Ectodermal cell (in vitro differentiated cells): Measurements from ENCODE around the gene NET1.

Experiments
- H3K27ac ChIP-seq: 2 replicates; pipeline ENCODE4 v1.7.0; 2013; ENCODE audit warnings: mild to moderate bottlenecking, low read depth, low read length; ENCODE audit not compliant: insufficient read depth, poor library complexity, severe bottlenecking
- H3K27me3 ChIP-seq: 2 replicates; pipeline ENCODE4 v1.7.0; 2013; ENCODE audit warnings: mild to moderate bottlenecking, low read length; ENCODE audit not compliant: insufficient read depth, control insufficient read depth, poor library complexity, severe bottlenecking
- H3K36me3 ChIP-seq: one replicate; pipeline ENCODE4 v1.7.0; 2013; ENCODE audit warnings: low read length; ENCODE audit not compliant: control insufficient read depth, insufficient read depth
- H3K4me1 ChIP-seq: one replicate; pipeline ENCODE4 v1.7.0; 2013; ENCODE audit warnings: low read length; ENCODE audit not compliant: control insufficient read depth, insufficient read depth
- H3K4me3 ChIP-seq: 2 replicates; pipeline ENCODE4 v1.7.0; 2013; ENCODE audit warnings: low read depth, low read length, control low read depth; ENCODE audit not compliant: insufficient read depth
- H3K9me3 ChIP-seq: 2 replicates; pipeline ENCODE4 v1.7.0; 2013; ENCODE audit warnings: mild to moderate bottlenecking, low read length, moderate library complexity; ENCODE audit not compliant: control insufficient read depth
- WGBS, 2 experiments: methylation state at CpG; one replicate each; pipeline ENCODE4 v1.1.7; 2013; ENCODE audit warnings: missing lambda C conversion rate in 2 of 2; 5-methylcytosine and 5-hydroxymethylcytosine counted together

NET1 gene

DNA sequence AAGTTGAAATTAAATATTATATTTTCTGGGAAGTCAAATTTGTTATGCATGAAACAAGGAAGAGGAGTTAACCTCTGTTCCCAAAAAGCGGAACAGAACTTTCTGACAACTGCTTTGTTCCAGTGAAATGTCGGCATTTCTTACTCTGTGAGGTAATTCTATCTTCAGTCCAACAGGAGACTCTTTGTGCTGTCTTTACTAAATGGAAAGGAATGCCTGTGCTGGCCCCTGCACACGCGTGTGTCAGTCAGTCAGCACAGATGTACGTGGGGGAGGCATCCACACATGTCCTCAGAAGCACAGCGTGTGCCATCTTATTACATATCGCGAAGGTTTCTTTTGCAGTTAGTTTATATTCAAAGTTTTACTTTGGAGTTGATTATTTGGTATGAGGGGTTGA, 37.5 kb downstream of the NET1 start:
- peaks cover 25% of the 10 kb centered on the region for H3K36me3 ChIP-seq
- no peaks in the 10 kb centered on the region for H3K27me3 ChIP-seq
- WGBS, 2 experiments, result 83 to 87% methylated on average over 8 of the region's 8 CpGs
- peak overlapping the region; percentile 9 for H3K27ac ChIP-seq
- H3K4me3 ChIP-seq, result no peak overlapping the region
- no peaks in the 10 kb centered on the region for H3K9me3 ChIP-seq
- peaks cover 8% of the 10 kb centered on the region for H3K4me1 ChIP-seq

DNA sequence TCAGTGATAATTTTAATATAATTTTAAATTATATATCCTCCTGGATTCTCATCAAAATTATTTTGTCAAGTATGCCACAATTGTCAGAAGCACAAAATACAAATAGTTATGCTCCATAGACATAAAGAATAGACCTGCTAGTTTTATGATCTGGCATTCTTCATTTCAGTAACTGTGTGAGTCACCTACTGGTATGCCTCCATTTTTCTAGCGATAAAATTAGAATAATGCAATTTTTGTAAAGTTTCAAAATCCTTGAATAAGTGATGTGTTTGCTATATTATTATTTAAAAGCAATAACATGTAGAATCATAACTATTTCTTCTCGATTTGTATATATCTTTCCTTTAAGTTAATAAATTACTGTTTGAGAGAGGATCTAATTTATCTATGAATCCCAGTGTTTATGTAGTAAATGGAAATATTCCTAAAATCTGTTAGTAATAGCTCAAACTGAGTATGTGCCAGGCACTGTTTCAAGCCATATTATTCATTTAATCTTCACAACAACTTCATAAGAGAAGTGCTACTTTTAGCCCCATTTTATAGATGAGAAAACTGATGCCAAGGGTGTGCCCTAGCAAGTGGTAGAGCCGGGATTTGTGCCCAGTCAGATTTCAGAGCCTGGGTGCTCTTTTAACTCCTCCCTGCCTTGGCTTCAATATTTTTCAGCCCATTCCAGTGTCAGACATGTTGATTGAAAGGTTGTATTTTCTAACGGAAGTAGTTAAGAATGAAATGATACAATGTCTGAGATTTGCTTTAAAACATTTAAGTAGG, 38.4 kb downstream of the NET1 start:
- H3K4me3 ChIP-seq, result no peak overlapping the region
- 96 to 100% methylated on average over 2 to 3 of the region's 4 CpGs for WGBS, 2 experiments
- peaks cover 8% of the 10 kb centered on the region for H3K4me1 ChIP-seq
- H3K27me3 ChIP-seq, result no peaks in the 10 kb centered on the region
- no peak overlapping the region for H3K27ac ChIP-seq
- H3K9me3 ChIP-seq, result no peaks in the 10 kb centered on the region
- H3K36me3 ChIP-seq, result peaks cover 34% of the 10 kb centered on the region

DNA sequence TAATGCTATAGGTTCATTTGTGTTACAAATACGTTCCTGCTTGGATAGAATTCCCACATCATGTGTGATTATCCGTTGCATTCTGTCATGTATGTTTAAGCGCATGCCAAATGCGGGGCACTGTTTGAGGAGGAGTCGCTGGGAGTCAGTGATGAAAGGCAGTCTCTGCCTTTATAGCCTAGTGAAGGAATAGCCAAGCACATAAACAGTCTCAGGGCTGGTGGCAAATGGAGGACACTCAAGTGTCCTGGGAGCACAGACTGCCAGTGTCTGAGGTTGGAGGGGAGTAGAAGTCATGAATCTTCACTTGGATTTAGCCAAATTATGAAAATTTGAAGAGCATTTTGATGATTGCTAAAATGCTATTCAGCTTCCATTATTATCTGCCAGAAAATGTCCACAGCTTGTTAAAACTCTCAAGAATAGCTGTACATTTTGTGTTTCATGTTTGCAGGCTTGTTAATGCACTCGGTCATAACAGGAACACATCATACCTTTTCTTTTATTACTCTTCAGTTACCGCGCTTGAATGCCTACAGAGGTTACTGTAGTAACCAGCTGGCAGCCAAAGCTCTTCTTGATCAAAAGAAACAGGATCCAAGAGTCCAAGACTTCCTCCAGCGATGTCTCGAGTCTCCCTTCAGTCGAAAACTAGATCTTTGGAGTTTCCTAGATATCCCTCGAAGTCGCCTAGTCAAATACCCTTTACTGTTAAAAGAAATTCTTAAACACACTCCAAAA, 41.6 kb downstream of the NET1 start:
- Histone ChIP-seq H3K4me1 (peaks cover 4% of the 10 kb centered on the region), H3K27me3 (no peaks in the 10 kb centered on the region), H3K27ac (no peak overlapping the region), H3K36me3 (peaks cover 58% of the 10 kb centered on the region), H3K9me3 (no peaks in the 10 kb centered on the region), H3K4me3 (no peak overlapping the region)
- WGBS, 2 experiments, result 91 to 93% methylated on average over 13 of the region's 13 CpGs

DNA sequence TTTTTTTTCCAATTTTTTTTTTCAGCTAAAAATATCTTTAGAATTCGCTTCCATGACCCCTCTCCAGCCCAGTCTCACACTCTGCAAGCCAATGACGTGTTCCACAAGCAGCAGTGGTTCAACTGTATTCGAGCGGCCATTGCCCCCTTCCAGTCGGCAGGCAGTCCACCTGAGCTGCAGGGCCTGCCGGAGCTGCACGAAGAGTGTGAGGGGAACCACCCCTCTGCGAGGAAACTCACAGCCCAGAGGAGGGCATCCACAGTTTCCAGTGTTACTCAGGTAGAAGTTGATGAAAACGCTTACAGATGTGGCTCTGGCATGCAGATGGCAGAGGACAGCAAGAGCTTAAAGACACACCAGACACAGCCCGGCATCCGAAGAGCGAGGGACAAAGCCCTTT, 44.2 kb downstream of the NET1 start:
- H3K4me1 ChIP-seq, result no peaks in the 10 kb centered on the region
- H3K4me3 ChIP-seq, result no peak overlapping the region
- 97 to 98% methylated on average over 12 of the region's 12 CpGs for WGBS, 2 experiments
- no peak overlapping the region for H3K27ac ChIP-seq
- no peaks in the 10 kb centered on the region for H3K9me3 ChIP-seq
- peaks cover 74% of the 10 kb centered on the region for H3K36me3 ChIP-seq
- no peaks in the 10 kb centered on the region for H3K27me3 ChIP-seq

DNA sequence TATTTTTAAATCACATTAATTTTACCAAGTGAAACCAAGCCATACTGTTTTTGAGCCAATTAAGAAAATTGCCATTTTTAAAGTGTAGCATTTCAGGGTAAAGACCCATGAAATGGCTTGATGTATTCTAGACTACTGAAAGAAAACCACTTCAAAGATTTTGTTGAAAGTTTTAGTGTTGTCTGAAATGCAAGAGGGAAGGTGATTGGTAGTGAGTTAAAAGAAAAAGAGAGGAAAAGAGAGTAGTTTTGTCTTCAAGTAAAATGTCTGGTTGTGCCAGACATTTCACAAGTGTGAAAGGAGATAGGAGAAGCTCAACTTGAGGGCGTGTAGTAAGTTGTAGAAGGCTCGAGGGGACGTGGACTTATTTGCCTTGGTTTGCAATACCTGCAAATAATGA, 45.4 kb downstream of the NET1 start:
- Histone ChIP-seq H3K27me3 (no peaks in the 10 kb centered on the region), H3K27ac (no peak overlapping the region), H3K9me3 (no peaks in the 10 kb centered on the region), H3K36me3 (peaks cover 68% of the 10 kb centered on the region), H3K4me3 (no peak overlapping the region), H3K4me1 (no peaks in the 10 kb centered on the region)
- WGBS, 2 experiments, result 96 to 97% methylated on average over 3 of the region's 3 CpGs

DNA sequence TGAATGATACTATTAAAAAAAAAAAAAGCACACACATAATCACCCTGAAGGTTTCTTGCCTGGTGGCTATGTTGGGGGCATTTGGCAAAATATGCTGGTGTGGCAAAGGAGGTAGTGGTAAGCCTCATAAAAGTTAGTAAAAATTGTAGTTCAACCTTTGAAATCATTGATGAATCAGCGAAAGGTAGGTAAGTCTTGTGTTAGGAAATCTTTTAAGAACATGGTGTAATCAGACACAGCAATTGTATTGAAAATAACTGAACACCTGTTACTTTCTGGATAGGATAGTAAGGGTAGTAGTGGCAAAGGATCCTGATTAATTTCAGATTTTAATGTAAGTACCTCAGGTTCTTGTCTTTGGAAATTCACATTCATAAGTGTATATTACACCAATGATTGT, 46.1 kb downstream of the NET1 start:
- no peaks in the 10 kb centered on the region for H3K9me3 ChIP-seq
- H3K27me3 ChIP-seq, result no peaks in the 10 kb centered on the region
- H3K4me1 ChIP-seq, result no peaks in the 10 kb centered on the region
- no peak overlapping the region for H3K4me3 ChIP-seq
- H3K27ac ChIP-seq, result no peak overlapping the region
- WGBS, 2 experiments, result 90 to 94% methylated on average over 1 of the region's 1 CpG
- peaks cover 63% of the 10 kb centered on the region for H3K36me3 ChIP-seq

DNA sequence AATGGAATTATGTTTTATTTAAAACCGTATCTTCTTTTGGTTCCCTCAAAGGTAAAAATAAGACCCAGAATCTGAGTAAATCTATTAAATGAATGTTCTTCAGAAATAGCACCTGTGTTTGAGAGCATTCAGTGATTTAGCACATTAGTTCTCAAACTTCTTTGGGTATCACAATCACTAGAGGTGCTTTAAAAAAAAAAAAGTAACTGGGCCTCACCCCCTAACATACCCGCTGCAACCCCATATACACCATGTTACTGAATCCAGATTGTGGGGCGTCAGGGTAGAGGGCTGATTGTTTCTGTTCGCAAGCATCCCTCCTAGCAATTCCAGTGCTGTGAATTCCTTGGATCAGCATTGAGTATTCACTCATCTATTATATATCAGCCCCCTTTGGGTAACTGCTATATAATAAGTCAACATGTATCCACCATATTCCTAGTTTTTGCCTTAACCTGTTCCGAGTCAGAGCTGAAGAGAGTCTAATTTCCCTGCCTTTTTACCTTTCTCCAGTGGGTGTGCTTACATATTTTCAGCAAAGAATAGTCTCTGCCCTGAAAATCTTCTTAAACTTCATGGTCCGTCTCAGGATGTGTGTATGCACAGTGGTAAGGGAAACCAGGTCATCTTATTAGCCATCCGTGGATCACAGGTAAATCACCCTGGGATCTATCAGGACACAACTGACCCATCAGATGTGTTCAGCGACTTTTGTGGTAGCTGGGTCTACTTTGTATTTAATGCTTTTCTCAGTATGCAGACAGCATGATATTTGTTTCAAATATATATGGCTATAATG, 46.8 kb downstream of the NET1 start:
- Histone ChIP-seq H3K36me3 (peaks cover 56% of the 10 kb centered on the region), H3K9me3 (no peaks in the 10 kb centered on the region), H3K27me3 (no peaks in the 10 kb centered on the region), H3K4me3 (no peak overlapping the region), H3K27ac (no peak overlapping the region), H3K4me1 (no peaks in the 10 kb centered on the region)
- WGBS, 2 experiments, result 90 to 97% methylated on average over 7 to 8 of the region's 8 CpGs

DNA sequence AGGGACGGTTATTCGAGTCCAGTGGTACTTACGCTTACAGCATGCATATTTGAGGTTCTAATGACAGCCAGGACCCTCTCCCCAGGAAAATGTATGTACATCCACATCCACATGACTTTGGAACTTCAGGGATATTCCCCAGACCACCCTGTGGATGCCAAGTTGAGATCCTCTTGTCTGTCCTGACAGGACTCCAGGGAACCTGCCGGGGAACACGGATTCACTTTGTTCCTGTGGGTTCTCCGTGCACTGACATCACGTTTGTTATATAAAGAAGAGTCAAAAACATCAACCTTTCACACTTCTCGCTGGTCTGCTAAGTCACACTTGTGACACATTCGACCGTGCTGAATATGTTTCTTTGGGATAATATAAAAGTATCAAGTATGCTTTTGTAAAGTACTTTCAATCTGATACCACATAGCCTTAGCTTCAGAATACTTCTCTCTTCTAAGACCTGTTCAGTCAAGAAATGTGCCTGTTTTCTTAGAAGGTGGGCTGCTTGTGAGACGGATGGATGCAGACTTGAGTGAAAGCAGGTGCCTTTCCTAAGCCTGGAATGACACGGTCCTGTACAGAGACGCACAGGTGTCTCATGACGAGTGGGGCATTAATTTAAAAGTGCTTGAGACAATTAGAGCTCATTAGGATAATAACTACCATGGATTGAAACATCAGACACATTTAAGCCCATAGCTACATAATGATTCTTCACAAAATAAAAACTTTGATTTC, 48.3 kb downstream of the NET1 start:
- H3K27me3 ChIP-seq, result no peaks in the 10 kb centered on the region
- WGBS, 2 experiments, result 90 to 93% methylated on average over 11 to 13 of the region's 14 CpGs
- no peaks in the 10 kb centered on the region for H3K4me1 ChIP-seq
- peaks cover 41% of the 10 kb centered on the region for H3K36me3 ChIP-seq
- no peaks in the 10 kb centered on the region for H3K9me3 ChIP-seq
- no peak overlapping the region for H3K27ac ChIP-seq
- H3K4me3 ChIP-seq, result no peak overlapping the region

DNA sequence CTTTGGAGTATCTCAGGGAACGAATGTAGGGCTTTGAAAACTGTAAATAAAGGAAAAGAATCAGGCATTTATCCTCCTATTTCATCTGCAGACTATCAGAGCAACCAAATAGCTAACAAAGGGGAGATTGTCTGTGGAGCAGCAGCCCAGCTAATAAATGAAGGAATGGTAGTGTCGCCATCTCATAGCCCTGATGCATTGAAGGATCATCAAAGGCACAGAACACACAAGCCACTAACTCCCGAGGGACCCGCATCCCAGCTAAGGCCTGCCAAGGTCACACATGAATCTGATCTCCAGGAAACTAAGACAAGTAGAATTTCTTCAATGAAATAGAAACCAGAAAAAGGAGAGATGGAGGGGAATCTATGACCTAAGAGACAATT, 48.8 kb downstream of the NET1 start:
- Histone ChIP-seq H3K27me3 (no peaks in the 10 kb centered on the region), H3K36me3 (peaks cover 36% of the 10 kb centered on the region), H3K4me1 (no peaks in the 10 kb centered on the region), H3K27ac (no peak overlapping the region), H3K9me3 (no peaks in the 10 kb centered on the region), H3K4me3 (no peak overlapping the region)
- 94 to 97% methylated on average over 3 to 4 of the region's 4 CpGs for WGBS, 2 experiments
